ENCODE results near the gene VCL.
"Not testable (repeated sequence)": the region's sequence is repeated elsewhere in the genome, so short reads cannot be mapped to it uniquely, and the experiment has no call there.

VCL gene

GRCh38 chr10:74011017-74011416 lies 13.1 kb downstream of the VCL start:
- DNase-seq: no peak

GRCh38 chr10:74011770-74012169 lies 13.9 kb downstream of the VCL start:
- no peak for DNase-seq

- DNase-seq: no peak
These were observed 14.6 kb downstream of the VCL start for GRCh38 chr10:74012480-74012879.

- DNase-seq: no peak
These were observed 15.1 kb downstream of the VCL start for GRCh38 chr10:74013004-74013403.

GRCh38 chr10:74014574-74014973 lies 16.7 kb downstream of the VCL start:
- DNase-seq: not testable (repeated sequence)

GRCh38 chr10:74018241-74018640 lies 20.3 kb downstream of the VCL start:
- no peak for DNase-seq

- DNase-seq: no peak
These were observed 23.5 kb downstream of the VCL start for GRCh38 chr10:74021248-74022055.

- DNase-seq: no peak
These were observed 25.2 kb downstream of the VCL start for GRCh38 chr10:74022926-74023629.

- DNase-seq: no peak
These were observed 26.7 kb downstream of the VCL start for GRCh38 chr10:74024600-74024999.

GRCh38 chr10:74025380-74025978 lies 27.6 kb downstream of the VCL start:
- DNase-seq: no peak

- no peak for DNase-seq
These were observed 28.6 kb downstream of the VCL start for GRCh38 chr10:74026428-74027015.

- no peak for DNase-seq
These were observed 29.8 kb downstream of the VCL start for GRCh38 chr10:74027702-74028101.

GRCh38 chr10:74029943-74030342 lies 32.0 kb downstream of the VCL start:
- DNase-seq: no peak

GRCh38 chr10:74032208-74032607 lies 34.3 kb downstream of the VCL start:
- DNase-seq: not testable (repeated sequence)

GRCh38 chr10:74032900-74033655 lies 35.2 kb downstream of the VCL start:
- no peak for DNase-seq

GRCh38 chr10:74033702-74034101 lies 35.8 kb downstream of the VCL start:
- DNase-seq: no peak

GRCh38 chr10:74034301-74034700 lies 36.4 kb downstream of the VCL start:
- DNase-seq: no peak

- DNase-seq: no peak
These were observed 37.4 kb downstream of the VCL start for GRCh38 chr10:74035303-74035702.

GRCh38 chr10:74036474-74036873 lies 38.6 kb downstream of the VCL start:
- DNase-seq: no peak

- DNase-seq: no peak
These were observed 41.7 kb downstream of the VCL start for GRCh38 chr10:74039561-74040145.

- no peak for DNase-seq
These were observed 42.5 kb downstream of the VCL start for GRCh38 chr10:74040200-74041126.

Measured in effector CD4-positive, alpha-beta T cell (primary cell).